ENCODE data around the gene CTXN1.

The CTXN1 gene

GRCh38 chr19:7914099-7914498, 11.8 kb downstream of the CTXN1 start:
- no peak for DNase-seq (ENCODE audit: low spot score)

- DNase-seq (ENCODE audit: low spot score), result no peak
Measured at GRCh38 chr19:7913652-7914051, 12.3 kb downstream of the CTXN1 start.

- no peak for DNase-seq (ENCODE audit: low spot score)
Measured at GRCh38 chr19:7912697-7913564, 13.0 kb downstream of the CTXN1 start.

DNA sequence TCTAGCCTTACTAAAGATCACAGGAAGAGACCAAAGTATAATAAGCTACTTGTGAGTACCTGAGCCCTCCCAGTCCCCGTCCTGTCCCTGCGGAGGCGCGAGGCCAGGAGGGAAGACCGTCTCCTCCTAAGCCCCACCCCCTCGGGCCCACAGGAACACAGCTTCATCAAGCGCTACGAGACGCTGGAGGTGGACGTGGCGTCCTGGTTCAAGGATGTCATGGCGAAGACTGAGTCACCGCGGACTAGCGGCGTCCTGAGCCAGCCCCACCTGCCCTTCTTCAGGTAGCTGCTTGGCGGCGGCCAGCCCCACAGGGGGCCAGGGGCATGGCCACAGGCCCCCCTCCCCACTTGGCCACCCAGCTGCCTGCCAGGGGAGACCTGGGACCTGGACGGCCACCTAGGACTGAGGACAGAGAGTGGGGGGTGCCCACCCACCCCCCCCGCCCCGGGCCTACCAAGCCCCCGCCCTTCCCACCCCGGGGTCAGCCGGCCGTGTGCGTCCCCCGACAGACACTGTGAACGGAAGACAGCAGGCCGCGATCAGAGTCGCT, 13.7 kb downstream of the CTXN1 start:
- no peak for DNase-seq (ENCODE audit: low spot score)

GRCh38 chr19:7911508-7912143, 14.3 kb downstream of the CTXN1 start:
- no peak for DNase-seq (ENCODE audit: low spot score)

GRCh38 chr19:7910321-7911161, 15.4 kb downstream of the CTXN1 start:
- no peak for DNase-seq (ENCODE audit: low spot score)

- no peak for DNase-seq (ENCODE audit: low spot score)
Measured at GRCh38 chr19:7909471-7910067, 16.4 kb downstream of the CTXN1 start.

- no peak for DNase-seq (ENCODE audit: low spot score)
Measured at GRCh38 chr19:7908742-7909461, 17.0 kb downstream of the CTXN1 start.

GRCh38 chr19:7908078-7908699, 17.7 kb downstream of the CTXN1 start:
- no peak for DNase-seq (ENCODE audit: low spot score)

- DNase-seq (ENCODE audit: low spot score), result no peak
Measured at GRCh38 chr19:7907544-7907943, 18.4 kb downstream of the CTXN1 start.

GRCh38 chr19:7907122-7907521, 18.8 kb downstream of the CTXN1 start:
- no peak for DNase-seq (ENCODE audit: low spot score)

DNA sequence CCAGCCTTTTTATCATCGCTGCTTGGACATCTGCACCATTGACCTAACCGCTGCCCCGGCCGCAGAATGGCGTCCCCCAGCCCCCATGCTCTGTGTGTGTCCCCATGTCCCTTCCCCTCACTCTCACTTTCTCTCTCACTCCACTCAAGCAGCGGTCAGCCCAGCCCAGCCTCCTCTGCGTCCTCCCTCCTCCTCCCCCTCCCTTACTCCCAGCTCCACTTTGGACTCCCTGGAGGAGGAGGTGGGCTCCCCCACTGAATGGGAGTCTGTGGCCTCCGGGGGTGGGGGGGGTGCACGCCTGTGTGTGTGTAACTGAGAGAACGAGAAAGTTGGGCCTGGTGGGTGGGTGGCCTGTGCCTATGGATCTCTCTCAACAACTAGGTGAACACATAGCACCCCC, 20.1 kb downstream of the CTXN1 start:
- DNase-seq (ENCODE audit: low spot score), result no peak

DNA sequence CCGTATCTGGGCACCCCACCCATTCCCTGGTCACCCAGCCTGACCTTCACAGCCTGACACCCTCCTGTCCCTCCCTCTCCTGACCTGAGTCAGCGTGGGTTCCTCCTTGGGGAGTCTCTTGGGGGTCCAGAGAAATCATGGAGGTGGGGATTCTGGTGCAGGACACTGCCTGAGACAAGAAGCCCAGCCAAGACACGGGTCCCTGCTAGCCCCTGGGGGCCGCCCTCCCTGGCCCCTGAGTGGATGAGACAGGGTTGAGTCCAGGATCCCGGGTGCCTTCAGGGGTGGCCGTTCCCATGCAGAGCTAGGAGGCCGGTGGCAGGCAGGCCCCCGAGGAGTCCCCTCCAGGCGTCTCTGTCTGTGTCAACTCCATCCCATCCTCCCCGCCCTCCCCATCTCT, 20.7 kb downstream of the CTXN1 start:
- no peak for DNase-seq (ENCODE audit: low spot score)

- DNase-seq (ENCODE audit: low spot score), result peak; percentile 83
Measured at GRCh38 chr19:7904074-7905020, 21.6 kb downstream of the CTXN1 start.

GRCh38 chr19:7903244-7904073, 22.5 kb downstream of the CTXN1 start, which contains the start of gene MAP2K7:
TSS of gene MAP2K7 (plus strand) at chr19:7903877. CDS start at chr19:7903945, 68 bp downstream.
- peak; percentile 99 for DNase-seq (ENCODE audit: low spot score)

DNA sequence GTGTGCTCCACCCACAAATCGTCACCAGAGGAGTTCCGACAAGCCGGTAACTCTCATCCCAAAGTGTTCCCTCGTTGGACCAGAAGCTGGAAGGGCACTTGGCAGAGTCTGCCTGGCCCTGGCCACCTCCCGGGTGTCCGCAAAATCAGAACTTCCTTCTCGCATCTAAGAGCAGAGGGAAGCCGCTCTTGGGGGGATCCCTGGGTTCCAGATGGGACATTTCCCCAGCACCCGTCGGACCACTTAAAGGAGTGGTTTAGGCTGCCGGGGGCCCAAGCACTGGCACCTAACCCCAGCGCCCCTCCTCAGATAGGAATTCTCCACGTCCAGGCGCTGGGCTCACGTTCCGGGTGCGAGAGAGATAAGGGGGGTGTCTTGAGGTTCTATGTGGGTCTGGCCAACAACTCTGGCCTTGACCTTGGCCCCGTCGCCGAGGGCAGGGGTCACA, 23.1 kb downstream of the CTXN1 start:
- DNase-seq (ENCODE audit: low spot score), result no peak

DNA sequence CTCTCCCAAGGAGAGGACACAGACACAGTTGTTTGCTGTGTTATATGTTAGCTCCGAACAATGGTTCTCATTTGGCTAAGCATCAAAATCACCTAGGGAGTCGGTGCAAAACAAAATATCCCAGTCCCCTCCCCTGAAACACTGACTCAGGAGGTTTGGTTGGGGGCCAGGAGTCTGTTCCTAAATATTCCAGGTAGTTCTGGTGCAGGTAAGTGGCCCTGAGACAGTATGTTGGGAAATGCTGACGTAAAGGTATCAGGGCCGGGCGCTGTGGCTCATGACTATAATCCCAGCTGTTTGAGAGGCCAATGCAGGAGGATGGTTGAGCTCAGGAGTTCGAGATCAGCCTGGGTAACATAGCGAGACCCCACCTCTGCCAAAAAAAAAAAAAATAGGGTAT, 24.6 kb downstream of the CTXN1 start:
- DNase-seq (ENCODE audit: low spot score), result no peak

GRCh38 chr19:7900931-7901330, 25.0 kb downstream of the CTXN1 start:
- no peak for DNase-seq (ENCODE audit: low spot score)

Data from GM03348 (cell line).